ENCODE measurements around the gene DAPK2.

- TF ChIP-seq RAD21 (IDR thresholded peaks at IDR 0.05; ENCODE audit: low read depth) (no peak), MAX (IDR thresholded peaks at IDR 0.05) (no peak), EGR1 (IDR thresholded peaks at IDR 0.05) (no peak), REST (IDR thresholded peaks at IDR 0.05; ENCODE audit: low read depth) (no peak), CREB1 (IDR thresholded peaks at IDR 0.05; ENCODE audit: low read depth) (no peak)
These were observed 152.2 kb downstream of the DAPK2 start for GRCh38 chr15:63893866-63894661.

Measured in Ishikawa (cell line).